ENCODE results near the gene NAT16. TPM values are rescaled to one million over a fixed set of nuclear protein-coding genes. Genes with fewer than 3 reads are reported as not detected.

Gene NAT16
- total RNA-seq, 1 donor from 2014 or later: not detected

GRCh38 chr7:101173752-101174244 lies 6.3 kb downstream of the NAT16 start:
- DNase-seq (ENCODE audit: low spot score) (no peak), ATAC-seq (no peak)
- intact Hi-C loops (cut with DNase I): no loop called here

- DNase-seq (ENCODE audit: low spot score) (no peak), ATAC-seq (peak; percentile 40)
- intact Hi-C loops (cut with DNase I): no loop called here
Observed at GRCh38 chr7:101172854-101173751, 7.0 kb downstream of the NAT16 start.

- intact Hi-C loops (cut with DNase I): no loop called here
- no peak for ATAC-seq
- DNase-seq (ENCODE audit: low spot score): no peak
Observed at GRCh38 chr7:101172005-101172853, 7.9 kb downstream of the NAT16 start.

- ATAC-seq (no peak), DNase-seq (ENCODE audit: low spot score) (no peak)
- intact Hi-C loops (cut with DNase I): no loop called here
Observed at GRCh38 chr7:101171442-101171837, 8.7 kb downstream of the NAT16 start.

GRCh38 chr7:101170617-101171441 lies 9.3 kb downstream of the NAT16 start:
- intact Hi-C loops (cut with DNase I): no loop called here
- DNase-seq (ENCODE audit: low spot score) (no peak), ATAC-seq (no peak)

- intact Hi-C loops (cut with DNase I): no loop called here
- DNase-seq (ENCODE audit: low spot score) (peak; percentile 81), ATAC-seq (peak; percentile 51)
Observed at GRCh38 chr7:101169838-101170551, 10.1 kb downstream of the NAT16 start.

GRCh38 chr7:101169110-101169837 lies 10.8 kb downstream of the NAT16 start:
- intact Hi-C loops (cut with DNase I): no loop called here
- ATAC-seq: no peak
- no peak for DNase-seq (ENCODE audit: low spot score)

- no peak for ATAC-seq
- intact Hi-C loops (cut with DNase I): no loop called here
- no peak for DNase-seq (ENCODE audit: low spot score)
Observed at GRCh38 chr7:101168412-101169049, 11.6 kb downstream of the NAT16 start.

- DNase-seq (ENCODE audit: low spot score) (no peak), ATAC-seq (no peak)
- intact Hi-C loops (cut with DNase I): no loop called here
Observed at GRCh38 chr7:101167645-101168411, 12.3 kb downstream of the NAT16 start.

- intact Hi-C loops (cut with DNase I): no loop called here
- no peak for DNase-seq (ENCODE audit: low spot score)
- no peak for ATAC-seq
Observed at GRCh38 chr7:101166909-101167644, 13.0 kb downstream of the NAT16 start.

- DNase-seq (ENCODE audit: low spot score) (no peak), ATAC-seq (no peak)
- intact Hi-C loops (cut with DNase I): no loop called here
Observed at GRCh38 chr7:101166648-101166908, 13.5 kb downstream of the NAT16 start.

GRCh38 chr7:101165958-101166647 lies 14.0 kb downstream of the NAT16 start:
- intact Hi-C loops (cut with DNase I): no loop called here
- DNase-seq (ENCODE audit: low spot score) (no peak), ATAC-seq (no peak)

- DNase-seq (ENCODE audit: low spot score) (peak; percentile 93), ATAC-seq (peak; percentile 92)
- intact Hi-C loops (cut with DNase I): no loop called here
Observed at GRCh38 chr7:101165075-101165957, 14.8 kb downstream of the NAT16 start, which contains the start of gene VGF. Gene VGF, minus strand, starts transcription at chr7:101165569. Its CDS starts 726 bp downstream, at chr7:101164843.

GRCh38 chr7:101164071-101164840 lies 15.8 kb downstream of the NAT16 start:
- ATAC-seq: no peak
- no peak for DNase-seq (ENCODE audit: low spot score)
- intact Hi-C loops (cut with DNase I): no loop called here
